ENCODE data around the gene EXOC6B.

The EXOC6B gene

GRCh38 chr2:72254831-72255451, 570.9 kb downstream of the EXOC6B start:
- H3K4me3 ChIP-seq (ENCODE audit: low read length), result no peak overlapping the region

GRCh38 chr2:72238311-72238710, 587.5 kb downstream of the EXOC6B start:
- no peak for TF ChIP-seq ZNF274 (IDR thresholded peaks at IDR 0.05; ENCODE audit: low read depth, low read length)
- no peak overlapping the region for H3K4me3 ChIP-seq (ENCODE audit: low read length)

More at GRCh38 chr2:72254831-72255451, 570.9 kb downstream of the EXOC6B start:
- no peak for TF ChIP-seq ZNF274 (IDR thresholded peaks at IDR 0.05; ENCODE audit: low read depth, low read length)

GRCh38 chr2:72237549-72237948, 588.3 kb downstream of the EXOC6B start:
- no peak for TF ChIP-seq ZNF274 (IDR thresholded peaks at IDR 0.05; ENCODE audit: low read depth, low read length)

GRCh38 chr2:72236445-72237067, 589.3 kb downstream of the EXOC6B start:
- H3K4me3 ChIP-seq (ENCODE audit: low read length), result no peak overlapping the region
- no peak for TF ChIP-seq ZNF274 (IDR thresholded peaks at IDR 0.05; ENCODE audit: low read depth, low read length)

More at GRCh38 chr2:72237549-72237948, 588.3 kb downstream of the EXOC6B start:
- no peak overlapping the region for H3K4me3 ChIP-seq (ENCODE audit: low read length)

GRCh38 chr2:72235497-72236415, 590.1 kb downstream of the EXOC6B start:
- no peak for TF ChIP-seq ZNF274 (IDR thresholded peaks at IDR 0.05; ENCODE audit: low read depth, low read length)
- no peak overlapping the region for H3K4me3 ChIP-seq (ENCODE audit: low read length)

- no peak for TF ChIP-seq ZNF274 (IDR thresholded peaks at IDR 0.05; ENCODE audit: low read depth, low read length)
- no peak overlapping the region for H3K4me3 ChIP-seq (ENCODE audit: low read length)
These were observed 592.6 kb downstream of the EXOC6B start for GRCh38 chr2:72233211-72233610.

GRCh38 chr2:72222829-72223564, 602.8 kb downstream of the EXOC6B start:
- no peak overlapping the region for H3K4me3 ChIP-seq (ENCODE audit: low read length)
- no peak for TF ChIP-seq ZNF274 (IDR thresholded peaks at IDR 0.05; ENCODE audit: low read depth, low read length)

- no peak overlapping the region for H3K4me3 ChIP-seq (ENCODE audit: low read length)
- no peak for TF ChIP-seq ZNF274 (IDR thresholded peaks at IDR 0.05; ENCODE audit: low read depth, low read length)
These were observed 605.7 kb downstream of the EXOC6B start for GRCh38 chr2:72220170-72220569.

- no peak for TF ChIP-seq ZNF274 (IDR thresholded peaks at IDR 0.05; ENCODE audit: low read depth, low read length)
- H3K4me3 ChIP-seq (ENCODE audit: low read length), result no peak overlapping the region
These were observed 611.2 kb downstream of the EXOC6B start for GRCh38 chr2:72214429-72215143.

- no peak overlapping the region for H3K4me3 ChIP-seq (ENCODE audit: low read length)
- no peak for TF ChIP-seq ZNF274 (IDR thresholded peaks at IDR 0.05; ENCODE audit: low read depth, low read length)
These were observed 613.4 kb downstream of the EXOC6B start for GRCh38 chr2:72212486-72212855.

- no peak for TF ChIP-seq ZNF274 (IDR thresholded peaks at IDR 0.05; ENCODE audit: low read depth, low read length)
- no peak overlapping the region for H3K4me3 ChIP-seq (ENCODE audit: low read length)
These were observed 613.9 kb downstream of the EXOC6B start for GRCh38 chr2:72211777-72212485.

GRCh38 chr2:72211350-72211749, 614.5 kb downstream of the EXOC6B start:
- TF ChIP-seq ZNF274 (IDR thresholded peaks at IDR 0.05; ENCODE audit: low read depth, low read length), result no peak
- no peak overlapping the region for H3K4me3 ChIP-seq (ENCODE audit: low read length)

- TF ChIP-seq ZNF274 (IDR thresholded peaks at IDR 0.05; ENCODE audit: low read depth, low read length), result no peak
- H3K4me3 ChIP-seq (ENCODE audit: low read length), result no peak overlapping the region
These were observed 615.4 kb downstream of the EXOC6B start for GRCh38 chr2:72210470-72210869.
